Ectodermal cell (in vitro differentiated cells): Measurements from ENCODE around the gene PIGR.

Experiments used
- H3K27ac ChIP-seq: 2 replicates; pipeline ENCODE4 v1.7.0; 2013; ENCODE audit warnings: mild to moderate bottlenecking, low read depth, low read length; ENCODE audit not compliant: insufficient read depth, poor library complexity, severe bottlenecking
- H3K27me3 ChIP-seq: 2 replicates; pipeline ENCODE4 v1.7.0; 2013; ENCODE audit warnings: mild to moderate bottlenecking, low read length; ENCODE audit not compliant: insufficient read depth, control insufficient read depth, poor library complexity, severe bottlenecking
- H3K36me3 ChIP-seq: one replicate; pipeline ENCODE4 v1.7.0; 2013; ENCODE audit warnings: low read length; ENCODE audit not compliant: control insufficient read depth, insufficient read depth
- H3K4me1 ChIP-seq: one replicate; pipeline ENCODE4 v1.7.0; 2013; ENCODE audit warnings: low read length; ENCODE audit not compliant: control insufficient read depth, insufficient read depth
- H3K4me3 ChIP-seq: 2 replicates; pipeline ENCODE4 v1.7.0; 2013; ENCODE audit warnings: low read depth, low read length, control low read depth; ENCODE audit not compliant: insufficient read depth
- H3K9me3 ChIP-seq: 2 replicates; pipeline ENCODE4 v1.7.0; 2013; ENCODE audit warnings: mild to moderate bottlenecking, low read length, moderate library complexity; ENCODE audit not compliant: control insufficient read depth
- WGBS, 2 experiments: methylation state at CpG; one replicate each; pipeline ENCODE4 v1.1.7; 2013; ENCODE audit warnings: missing lambda C conversion rate in 2 of 2; 5-methylcytosine and 5-hydroxymethylcytosine counted together

Gene PIGR

DNA sequence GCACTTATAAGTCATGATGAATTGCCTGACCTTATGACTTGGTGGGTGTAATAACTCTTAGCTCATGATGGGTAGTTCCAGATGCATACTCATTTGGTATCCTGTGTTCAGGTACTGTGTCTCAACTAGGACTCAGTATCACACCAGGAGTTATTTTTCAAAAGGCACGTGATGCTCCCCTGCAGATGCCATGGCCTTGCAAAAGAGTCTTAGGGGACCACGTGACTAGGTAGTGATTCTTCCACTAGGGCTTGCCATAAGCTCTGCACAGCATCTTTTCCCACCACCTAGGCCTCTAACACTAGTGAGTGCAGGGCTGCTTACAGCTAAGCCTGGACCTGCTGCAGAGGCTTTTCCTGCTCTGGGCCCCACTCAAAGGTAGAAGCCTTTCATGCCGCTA lies 27.9 kb upstream of the PIGR start:
- H3K27ac ChIP-seq = no peak overlapping the region
- 88 to 93% methylated on average over 3 of the region's 3 CpGs for WGBS, 2 experiments
- no peaks in the 10 kb centered on the region for H3K27me3 ChIP-seq
- no peaks in the 10 kb centered on the region for H3K4me1 ChIP-seq
- no peaks in the 10 kb centered on the region for H3K36me3 ChIP-seq
- no peak overlapping the region for H3K4me3 ChIP-seq
- H3K9me3 ChIP-seq = no peaks in the 10 kb centered on the region

- no peak overlapping the region for H3K27ac ChIP-seq
- H3K4me1 ChIP-seq = no peaks in the 10 kb centered on the region
- H3K4me3 ChIP-seq = no peak overlapping the region
- 92 to 93% methylated on average over 2 of the region's 2 CpGs for WGBS, 2 experiments
- no peaks in the 10 kb centered on the region for H3K9me3 ChIP-seq
- H3K36me3 ChIP-seq = no peaks in the 10 kb centered on the region
- H3K27me3 ChIP-seq = no peaks in the 10 kb centered on the region
These were observed 26.5 kb upstream of the PIGR start for GRCh38 chr1:206972728-206973127.

DNA sequence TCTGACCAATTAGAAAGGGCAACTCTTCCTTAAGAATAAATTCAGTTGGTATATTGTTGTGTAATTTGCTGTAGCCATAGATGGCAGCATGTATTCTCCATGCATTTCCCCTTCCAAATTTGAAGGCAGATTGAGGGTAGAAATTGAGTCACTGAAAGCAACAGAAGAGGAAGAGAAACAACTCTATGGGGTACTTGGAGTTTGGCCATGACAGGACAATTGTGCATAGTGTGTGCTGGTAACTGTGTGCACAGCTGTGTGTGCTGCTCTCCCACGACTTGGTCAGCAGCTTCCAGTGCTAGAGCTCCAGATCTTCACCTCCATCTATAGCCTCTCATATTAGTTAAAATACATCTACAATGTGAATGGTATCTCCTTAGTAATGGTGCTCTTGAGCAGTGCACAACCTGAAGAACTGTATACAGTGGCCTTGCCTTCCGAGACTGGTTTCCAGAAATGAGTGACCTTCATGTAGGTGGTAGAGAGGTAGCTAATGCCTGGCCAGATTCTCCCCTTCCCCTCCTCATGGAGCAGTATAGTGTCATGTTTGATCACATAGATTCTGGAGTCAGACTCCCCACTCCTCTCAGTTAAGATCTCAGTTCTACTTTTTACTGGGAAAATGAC lies 24.9 kb upstream of the PIGR start:
- Histone ChIP-seq H3K4me1 (no peaks in the 10 kb centered on the region), H3K36me3 (no peaks in the 10 kb centered on the region), H3K4me3 (no peak overlapping the region), H3K27me3 (no peaks in the 10 kb centered on the region), H3K9me3 (no peaks in the 10 kb centered on the region), H3K27ac (no peak overlapping the region)
- WGBS, 2 experiments = 82 to 100% methylated on average over 2 of the region's 2 CpGs

DNA sequence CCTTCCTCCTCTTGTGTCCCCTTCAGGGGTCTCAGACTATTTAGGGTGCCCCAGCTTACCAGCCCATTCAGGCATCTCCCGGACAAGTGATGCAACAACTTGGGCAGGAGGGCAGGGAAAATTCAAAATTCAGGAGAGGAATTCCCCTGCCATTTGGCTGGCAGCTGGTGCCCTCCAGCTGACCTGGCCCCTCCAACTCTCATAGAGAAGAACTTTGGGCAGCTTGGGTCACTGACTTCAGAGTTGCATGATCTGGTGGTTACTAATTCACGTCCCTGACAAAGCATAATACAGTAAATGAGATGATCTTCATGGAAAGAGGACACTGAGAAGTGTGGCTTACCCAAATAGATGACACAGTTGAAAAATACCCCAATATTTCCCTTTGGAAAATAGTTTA lies 24.2 kb upstream of the PIGR start, which contains the start of gene FCAMR:
TSS of gene FCAMR (minus strand) at position 15 of the 400 bp plus-strand sequence. CDS start 335 bp downstream, outside the sequence.
- WGBS, 2 experiments = 89 to 98% methylated on average over 2 of the region's 2 CpGs
- H3K27me3 ChIP-seq = no peaks in the 10 kb centered on the region
- H3K36me3 ChIP-seq = no peaks in the 10 kb centered on the region
- H3K4me1 ChIP-seq = no peaks in the 10 kb centered on the region
- no peak within 1 kb of the TSS for H3K4me3 ChIP-seq
- H3K27ac ChIP-seq = no peak within 1 kb of the TSS
- H3K9me3 ChIP-seq = no peaks in the 10 kb centered on the region

- no peaks in the 10 kb centered on the region for H3K4me1 ChIP-seq
- 90 to 96% methylated on average over 5 of the region's 5 CpGs for WGBS, 2 experiments
- no peak overlapping the region for H3K27ac ChIP-seq
- no peak overlapping the region for H3K4me3 ChIP-seq
- H3K27me3 ChIP-seq = no peaks in the 10 kb centered on the region
- no peaks in the 10 kb centered on the region for H3K36me3 ChIP-seq
- H3K9me3 ChIP-seq = no peaks in the 10 kb centered on the region
These were observed 22.8 kb upstream of the PIGR start for GRCh38 chr1:206969090-206969489.

DNA sequence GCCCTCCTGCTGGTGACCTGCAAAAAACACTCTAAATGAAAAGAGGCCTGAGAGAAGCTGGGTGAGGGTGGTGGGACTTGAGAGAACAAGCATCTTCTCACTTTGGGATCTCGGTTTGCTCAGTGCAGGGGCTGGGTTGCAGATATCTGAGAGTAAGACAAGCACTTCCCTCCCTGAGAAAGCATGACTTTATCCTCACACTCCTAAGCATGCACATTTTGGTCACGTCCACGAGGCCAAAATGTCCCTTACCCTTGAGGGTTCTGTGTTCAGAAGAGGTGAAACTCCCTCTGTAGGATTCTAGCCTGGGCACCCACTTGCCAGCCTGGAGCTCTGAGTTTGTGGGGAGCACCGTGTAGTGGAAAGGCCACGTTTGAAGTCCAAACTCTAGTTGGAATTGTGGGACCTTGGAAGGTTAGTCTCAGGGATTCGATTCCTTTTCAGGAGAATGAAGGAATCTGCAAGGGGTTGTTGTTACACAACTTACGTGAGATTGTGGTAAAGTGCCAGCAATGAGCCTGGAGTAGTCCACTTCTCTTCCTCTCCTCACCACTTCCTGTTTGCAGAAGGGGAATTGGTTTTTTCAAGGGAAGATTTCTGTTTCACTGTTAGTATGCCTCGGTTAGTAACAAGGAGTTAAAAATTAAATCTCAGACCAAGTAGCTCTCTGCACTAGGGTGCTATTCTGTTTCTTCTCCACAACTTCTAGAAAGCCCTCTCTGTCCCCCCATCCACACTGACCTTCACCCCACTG lies 21.0 kb upstream of the PIGR start:
- Histone ChIP-seq H3K36me3 (no peaks in the 10 kb centered on the region), H3K27me3 (no peaks in the 10 kb centered on the region), H3K9me3 (no peaks in the 10 kb centered on the region), H3K4me3 (no peak overlapping the region), H3K27ac (no peak overlapping the region), H3K4me1 (no peaks in the 10 kb centered on the region)
- 91 to 98% methylated on average over 8 of the region's 8 CpGs for WGBS, 2 experiments

- Histone ChIP-seq H3K36me3 (no peaks in the 10 kb centered on the region), H3K27ac (no peak overlapping the region), H3K4me3 (no peak overlapping the region), H3K9me3 (no peaks in the 10 kb centered on the region), H3K4me1 (no peaks in the 10 kb centered on the region), H3K27me3 (no peaks in the 10 kb centered on the region)
- whole genome bisulfite sequencing, 2 experiments = 83 to 88% methylated on average over 2 of the region's 2 CpGs
These were observed 19.5 kb upstream of the PIGR start for GRCh38 chr1:206965781-206966180.

- no peaks in the 10 kb centered on the region for H3K9me3 ChIP-seq
- no peak overlapping the region for H3K4me3 ChIP-seq
- H3K36me3 ChIP-seq = no peaks in the 10 kb centered on the region
- 93 to 100% methylated on average over 1 of the region's 1 CpG for WGBS, 2 experiments
- H3K27ac ChIP-seq = no peak overlapping the region
- no peaks in the 10 kb centered on the region for H3K27me3 ChIP-seq
- no peaks in the 10 kb centered on the region for H3K4me1 ChIP-seq
These were observed 17.5 kb upstream of the PIGR start for GRCh38 chr1:206963740-206964139.

DNA sequence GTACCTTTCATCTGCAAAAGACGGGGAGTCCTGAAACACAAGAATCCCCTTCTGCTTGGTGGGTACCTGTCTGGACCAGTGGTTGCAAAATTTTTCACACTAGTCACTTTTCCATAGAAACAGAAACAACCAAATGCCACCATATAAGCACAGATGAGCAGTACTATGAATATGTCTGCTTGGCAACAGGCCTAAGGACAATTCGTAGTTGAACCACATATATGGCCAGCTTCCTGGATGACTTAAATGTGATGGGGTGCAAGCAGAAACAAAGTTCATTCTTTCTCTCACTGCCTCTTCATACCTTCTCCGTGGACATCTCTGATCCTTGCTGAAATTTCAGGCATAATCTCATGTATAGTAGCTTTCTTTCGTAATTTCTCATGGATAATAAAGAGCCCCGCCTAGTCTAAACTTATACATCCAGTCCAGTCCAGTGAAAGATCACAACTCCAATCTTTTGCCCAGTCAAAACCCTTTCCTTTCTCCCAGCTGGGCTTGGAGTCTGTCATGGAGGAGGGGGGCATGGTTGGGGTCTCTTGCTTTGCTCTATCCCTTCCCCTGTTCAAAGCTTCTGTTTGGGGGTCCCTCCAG lies 16.9 kb upstream of the PIGR start:
- no peak overlapping the region for H3K27ac ChIP-seq
- no peaks in the 10 kb centered on the region for H3K36me3 ChIP-seq
- H3K9me3 ChIP-seq = no peaks in the 10 kb centered on the region
- H3K4me1 ChIP-seq = no peaks in the 10 kb centered on the region
- WGBS, 2 experiments = 91 to 92% methylated on average over 5 of the region's 5 CpGs
- no peaks in the 10 kb centered on the region for H3K27me3 ChIP-seq
- H3K4me3 ChIP-seq = no peak overlapping the region

GRCh38 chr1:206962272-206962671 lies 16.0 kb upstream of the PIGR start:
- no peaks in the 10 kb centered on the region for H3K27me3 ChIP-seq
- 94 to 95% methylated on average over 7 of the region's 7 CpGs for WGBS, 2 experiments
- H3K4me1 ChIP-seq = no peaks in the 10 kb centered on the region

More at GRCh38 chr1:206962272-206962671, 16.0 kb upstream of the PIGR start:
- Histone ChIP-seq H3K4me3 (no peak overlapping the region), H3K9me3 (no peaks in the 10 kb centered on the region), H3K36me3 (no peaks in the 10 kb centered on the region), H3K27ac (no peak overlapping the region)
